SK-N-MC (cell line): Measurements from ENCODE around the gene APH1B.

Source experiments
- DNase-seq: peaks from one replicate; pipeline ENCODE4 v3.0.0-alpha.2; 2011; ENCODE audit warnings: low read depth, low spot score
- H3K27ac ChIP-seq: fragments of 200-600 bp; sonication (generic); 2 replicates; pipeline ENCODE4 v1.5.1; 2016; ENCODE audit warnings: mixed run types
- H3K36me3 ChIP-seq: fragments of 200-600 bp; sonication (generic); 2 replicates; pipeline ENCODE4 v1.6.1; 2017; ENCODE audit warnings: antibody characterized with exemption, low read length, mixed read lengths; ENCODE audit not compliant: insufficient read depth
- H3K4me3 ChIP-seq: fragments of 200-600 bp; sonication (generic); 2 replicates; pipeline ENCODE4 v1.5.1; 2016
- H3K9ac ChIP-seq: fragments of 200-600 bp; sonication (generic); 2 replicates; pipeline ENCODE4 v1.8.0; 2017; ENCODE audit warnings: mixed run types, mixed read lengths; ENCODE audit not compliant: insufficient read length
- H3K9me3 ChIP-seq: fragments of 200-600 bp; sonication (generic); 2 replicates; pipeline ENCODE4 v1.6.1; 2017; ENCODE audit warnings: low read depth, mild to moderate bottlenecking, antibody characterized with exemption, low read length, moderate library complexity, mixed read lengths
- EZH2 ChIP-seq: fragments of 200-600 bp; sonication (generic); IDR thresholded peaks from one replicate; pipeline ENCODE4 v1.6.1; 2017; ENCODE audit warnings: antibody characterized with exemption
- FOXP2 ChIP-seq: optimal IDR thresholded peaks from 2 replicates; pipeline ENCODE3; 2011; ENCODE audit warnings: mild to moderate bottlenecking, moderate library complexity; ENCODE audit not compliant: insufficient read depth; ENCODE audit errors: extremely low read length, control extremely low read depth
- POLR2AphosphoS5 ChIP-seq: IDR thresholded peaks from 2 replicates; pipeline ENCODE4 v1.6.1; 2012; ENCODE audit warnings: mild to moderate bottlenecking, low read depth, low read length, borderline replicate concordance

The APH1B gene

GRCh38 chr15:63353261-63353660, 75.9 kb downstream of the APH1B start:
- H3K27ac ChIP-seq: no peak overlapping the region
- no peak for DNase-seq
- no peaks in the 10 kb centered on the region for H3K9me3 ChIP-seq
- H3K36me3 ChIP-seq: no peaks in the 10 kb centered on the region
- TF ChIP-seq FOXP2 (no peak), POLR2AphosphoS5 (no peak), EZH2 (no peak)
- H3K4me3 ChIP-seq: no peak overlapping the region
- no peak overlapping the region for H3K9ac ChIP-seq

- no peak for DNase-seq
- H3K4me3 ChIP-seq: no peak overlapping the region
- TF ChIP-seq POLR2AphosphoS5 (no peak), EZH2 (no peak), FOXP2 (no peak)
- no peaks in the 10 kb centered on the region for H3K36me3 ChIP-seq
- no peak overlapping the region for H3K9ac ChIP-seq
- H3K9me3 ChIP-seq: no peaks in the 10 kb centered on the region
- no peak overlapping the region for H3K27ac ChIP-seq
Observed at GRCh38 chr15:63353887-63354286, 76.5 kb downstream of the APH1B start.

- H3K27ac ChIP-seq: no peak overlapping the region
- TF ChIP-seq EZH2 (no peak), POLR2AphosphoS5 (no peak), FOXP2 (no peak)
Observed at GRCh38 chr15:63354821-63355650, 77.6 kb downstream of the APH1B start.

GRCh38 chr15:63357061-63357460, 79.7 kb downstream of the APH1B start:
- no peak overlapping the region for H3K27ac ChIP-seq
- H3K9ac ChIP-seq: no peak overlapping the region
- no peak overlapping the region for H3K4me3 ChIP-seq
- no peak for DNase-seq
- H3K36me3 ChIP-seq: no peaks in the 10 kb centered on the region
- no peaks in the 10 kb centered on the region for H3K9me3 ChIP-seq
- TF ChIP-seq POLR2AphosphoS5 (no peak), FOXP2 (no peak), EZH2 (no peak)

More at GRCh38 chr15:63354821-63355650, 77.6 kb downstream of the APH1B start:
- H3K4me3 ChIP-seq: no peak overlapping the region
- no peak for DNase-seq
- H3K36me3 ChIP-seq: no peaks in the 10 kb centered on the region
- H3K9ac ChIP-seq: no peak overlapping the region
- H3K9me3 ChIP-seq: no peaks in the 10 kb centered on the region

GRCh38 chr15:63357731-63358130, 80.3 kb downstream of the APH1B start:
- no peaks in the 10 kb centered on the region for H3K36me3 ChIP-seq
- no peaks in the 10 kb centered on the region for H3K9me3 ChIP-seq
- H3K27ac ChIP-seq: no peak overlapping the region
- TF ChIP-seq FOXP2 (no peak), EZH2 (no peak), POLR2AphosphoS5 (no peak)
- H3K4me3 ChIP-seq: no peak overlapping the region
- DNase-seq: no peak
- H3K9ac ChIP-seq: no peak overlapping the region

GRCh38 chr15:63358241-63359029, 81.0 kb downstream of the APH1B start:
- H3K27ac ChIP-seq: no peak overlapping the region

More at GRCh38 chr15:63358241-63359029, 81.0 kb downstream of the APH1B start:
- DNase-seq: no peak
- no peak overlapping the region for H3K9ac ChIP-seq
- TF ChIP-seq FOXP2 (no peak), POLR2AphosphoS5 (no peak), EZH2 (no peak)
- no peak overlapping the region for H3K4me3 ChIP-seq
- no peaks in the 10 kb centered on the region for H3K36me3 ChIP-seq
- H3K9me3 ChIP-seq: no peaks in the 10 kb centered on the region
